ENCODE results near the gene BICRAL. TPM values are rescaled to one million over a fixed set of nuclear protein-coding genes. Genes with fewer than 3 reads are reported as not detected.

BICRAL gene
- total and polyA plus RNA-seq, 2 of the 4 experiments (the other 2 are of a cell fraction) = 4.0 to 6.1 TPM

GRCh38 chr6:42796171-42796570 is 14.3 kb downstream of the BICRAL start:
- Histone ChIP-seq H3K4me1 (ENCODE audit: control insufficient read depth, insufficient read depth, low read length) (peaks cover 8% of the 10 kb centered on the region), H2AK9ac (replicated peaks; ENCODE audit: low read depth, low read length, poor library complexity) (no peak overlapping the region), H3K9me3 (ENCODE audit: control insufficient read depth, insufficient read depth, low read length) (no peaks in the 10 kb centered on the region), H2AFZ (replicated peaks; ENCODE audit: low read length, poor library complexity) (no peak overlapping the region), H3K79me1 (ENCODE audit: low read depth in 1 of 2, low read length in 2 of 2) (peaks cover 22 to 44% of the 10 kb centered on the region in 2 experiments), H3K4me2 (ENCODE audit: low read depth, low read length) (no peak overlapping the region), H3K4ac (ENCODE audit: low read depth, low read length) (peak overlapping the region; percentile 22; the same call in 1 of the 2 replicates), H3K27ac (ENCODE audit: insufficient read depth, low read length) (no peak overlapping the region), H3K56ac (ENCODE audit: extremely low read depth, insufficient read depth, low read length) (no peak overlapping the region), H3K9ac (ENCODE audit: low read depth, low read length) (no peak overlapping the region), H3K4me3 (ENCODE audit: insufficient read depth, low read depth, low read length) (no peak overlapping the region), H2BK20ac (ENCODE audit: low read depth, low read length) (no peak overlapping the region), H3K36me3 (ENCODE audit: control insufficient read depth, insufficient read depth, low read length) (no peaks in the 10 kb centered on the region), H4K91ac (ENCODE audit: insufficient read depth, low read depth, low read length) (peak overlapping the region; percentile 6; the same call in 1 of the 2 replicates), H2BK15ac (ENCODE audit: low read depth, low read length) (no peak overlapping the region), H4K8ac (ENCODE audit: low read depth in 2 of 2, low read length in 2 of 2) (no peak overlapping the region), H3K18ac (ENCODE audit: low read depth, low read length) (no peak overlapping the region), H4K20me1 (ENCODE audit: insufficient read depth, low read length) (no peaks in the 10 kb centered on the region; the same call in 1 of the 2 replicates), H3K14ac (replicated peaks; ENCODE audit: low read depth, low read length) (no peak overlapping the region; the same call in 1 of the 2 replicates), H3K9me1 (ENCODE audit: insufficient read depth, low read length) (no peaks in the 10 kb centered on the region; the same call in 1 of the 2 replicates), H3K23ac (ENCODE audit: low read depth, low read length) (no peak overlapping the region), H2AK5ac (ENCODE audit: low read depth, low read length) (no peak overlapping the region), H3K27me3 (ENCODE audit: control insufficient read depth, insufficient read depth, low read length) (no peaks in the 10 kb centered on the region), H4K5ac (ENCODE audit: low read depth, low read length) (no peak overlapping the region), H2BK120ac (ENCODE audit: low read depth, low read length) (no peak overlapping the region), H2BK5ac (ENCODE audit: low read depth, low read length, poor library complexity, severe bottlenecking) (no peak overlapping the region)
- DNase-seq = no peak
- in situ Hi-C loops (cut with MboI; ENCODE audit: low sequenced_read_pairs) = no loop called here
- dilution Hi-C loops (cut with HindIII; ENCODE audit: low sequenced_read_pairs, unreplicated experiment) = no loop called here
- BruUV-seq (replicated peaks) = no TSS peak
- ChIA-PET POLR2A (ENCODE audit: unreplicated experiment) (no interaction called here), CTCF (no interaction called here)
- TF ChIP-seq MAZ (IDR thresholded peaks at IDR 0.05; ENCODE audit: borderline replicate concordance, low read depth, low read length) (no peak), BHLHE40 (IDR thresholded peaks at IDR 0.05; ENCODE audit: low read depth, low read length) (no peak), FOS (IDR thresholded peaks at IDR 0.05; ENCODE audit: low read depth, low read length) (no peak), RFX5 (IDR thresholded peaks at IDR 0.05; ENCODE audit: low read depth, low read length) (no peak), POLR2A (IDR thresholded peaks at IDR 0.05; ENCODE audit: low read depth, low read length) (no peak), MXI1 (IDR thresholded peaks at IDR 0.05; ENCODE audit: borderline replicate concordance, low read depth, low read length) (no peak), CHD1 (IDR thresholded peaks at IDR 0.05; ENCODE audit: low read depth, low read length) (no peak), SMC3 (IDR thresholded peaks at IDR 0.05; ENCODE audit: low read depth, low read length) (no peak), CEBPB (IDR thresholded peaks at IDR 0.05; ENCODE audit: low read depth, low read length) (no peak), RAD21 (IDR thresholded peaks at IDR 0.05; ENCODE audit: low read length) (no peak), CTCF (conservative IDR thresholded peaks at IDR 0.05; ENCODE audit: low read depth, low read length) (no peak), RCOR1 (IDR thresholded peaks at IDR 0.05; ENCODE audit: insufficient replicate concordance, low read length) (no peak), MAFK (IDR thresholded peaks at IDR 0.05; ENCODE audit: low read depth, low read length) (no peak)
- TF ChIP-seq, protein P1, sequence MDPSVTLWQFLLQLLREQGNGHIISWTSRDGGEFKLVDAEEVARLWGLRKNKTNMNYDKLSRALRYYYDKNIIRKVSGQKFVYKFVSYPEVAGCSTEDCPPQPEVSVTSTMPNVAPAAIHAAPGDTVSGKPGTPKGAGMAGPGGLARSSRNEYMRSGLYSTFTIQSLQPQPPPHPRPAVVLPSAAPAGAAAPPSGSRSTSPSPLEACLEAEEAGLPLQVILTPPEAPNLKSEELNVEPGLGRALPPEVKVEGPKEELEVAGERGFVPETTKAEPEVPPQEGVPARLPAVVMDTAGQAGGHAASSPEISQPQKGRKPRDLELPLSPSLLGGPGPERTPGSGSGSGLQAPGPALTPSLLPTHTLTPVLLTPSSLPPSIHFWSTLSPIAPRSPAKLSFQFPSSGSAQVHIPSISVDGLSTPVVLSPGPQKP (IDR thresholded peaks at IDR 0.05; ENCODE audit: borderline replicate concordance, low read depth, low read length) = no peak
- TF ChIP-seq, protein P2, sequence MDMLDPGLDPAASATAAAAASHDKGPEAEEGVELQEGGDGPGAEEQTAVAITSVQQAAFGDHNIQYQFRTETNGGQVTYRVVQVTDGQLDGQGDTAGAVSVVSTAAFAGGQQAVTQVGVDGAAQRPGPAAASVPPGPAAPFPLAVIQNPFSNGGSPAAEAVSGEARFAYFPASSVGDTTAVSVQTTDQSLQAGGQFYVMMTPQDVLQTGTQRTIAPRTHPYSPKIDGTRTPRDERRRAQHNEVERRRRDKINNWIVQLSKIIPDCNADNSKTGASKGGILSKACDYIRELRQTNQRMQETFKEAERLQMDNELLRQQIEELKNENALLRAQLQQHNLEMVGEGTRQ (IDR thresholded peaks at IDR 0.05; ENCODE audit: low read depth, low read length) = no peak
- no peak for ATAC-seq (ENCODE audit: low read depth)
- intact Hi-C loops (cut with micrococcal nuclease) = no loop called here
- WGBS, 2 experiments (ENCODE audit: extremely low coverage in 2 of 2, insufficient read length in 1 of 2) = 93% methylated on average over 4 of the region's 4 CpGs; no CpG with 5 or more reads in 1 of the 2 experiments
